ENCODE results near the gene AGAP3. TPM values are rescaled to one million over a fixed set of nuclear protein-coding genes. Genes with fewer than 3 reads are reported as not detected.

AGAP3 gene
- 44.4 and 62.0 TPM in 2 replicates for total RNA-seq

GRCh38 chr7:151085691-151086620, at the start of gene AGAP3:
Gene AGAP3 (plus strand): TSS chr7:151086475. CDS start chr7:151086742, 267 bp downstream.

GRCh38 chr7:151047976-151048815, 38.1 kb upstream of the AGAP3 start, which contains the start of gene ASIC3:
Gene ASIC3 (plus strand): TSS chr7:151048531. CDS start chr7:151048886, 355 bp downstream.

GRCh38 chr7:151057506-151057988, 28.7 kb upstream of the AGAP3 start, which contains the start of gene CDK5:
Gene CDK5 (minus strand): TSS chr7:151057897. CDS start chr7:151057848, 49 bp downstream.

GRCh38 chr7:151059367-151060112, 26.7 kb upstream of the AGAP3 start, which contains the start of gene SLC4A2:
Gene SLC4A2 (plus strand): TSS chr7:151059589. CDS start chr7:151061988, 2,399 bp downstream.

GRCh38 chr7:151080522-151081169, 5.6 kb upstream of the AGAP3 start, which contains the start of gene FASTK:
Gene FASTK (minus strand): TSS chr7:151080809. CDS start chr7:151080766, 43 bp downstream.

GRCh38 chr7:151083071-151083823, 3.0 kb upstream of the AGAP3 start, which contains the start of gene TMUB1:
Gene TMUB1 (minus strand): TSS chr7:151083493. CDS start chr7:151082563, 930 bp downstream.

GRCh38 chr7:151167197-151167961, 81.1 kb downstream of the AGAP3 start, which contains the start of gene GBX1:
Gene GBX1 (minus strand): TSS chr7:151167694. CDS start chr7:151167548, 146 bp downstream.

GRCh38 chr7:151186640-151187408, 100.5 kb downstream of the AGAP3 start, which contains the start of gene ASB10:
Gene ASB10 (minus strand): TSS chr7:151187250. CDS start chr7:151187130, 120 bp downstream.

Other genes starting within 250 kb of the AGAP3 start
- gene AOC1, start 234.0 kb upstream of the AGAP3 start, total RNA-seq: not detected in 2 replicates
- gene KCNH2, start 108.2 kb upstream of the AGAP3 start, total RNA-seq: not detected in 2 replicates
- 29.3 and 29.9 TPM in 2 replicates for gene NOS3, start 95.5 kb upstream of the AGAP3 start, total RNA-seq
- under 0.01 TPM in 2 replicates for gene ATG9B, start 62.0 kb upstream of the AGAP3 start, total RNA-seq
- gene ABCB8, start 58.0 kb upstream of the AGAP3 start, total RNA-seq: 10.1 and 10.3 TPM in 2 replicates
- gene ASIC3, start 37.9 kb upstream of the AGAP3 start, total RNA-seq: 0.09 and 0.11 TPM in 2 replicates
- gene CDK5, start 28.6 kb upstream of the AGAP3 start, total RNA-seq: 16.8 and 16.9 TPM in 2 replicates
- gene SLC4A2, start 26.9 kb upstream of the AGAP3 start, total RNA-seq: 42.8 and 64.4 TPM in 2 replicates
- gene FASTK, start 5.7 kb upstream of the AGAP3 start, total RNA-seq: 35.8 and 39.0 TPM in 2 replicates
- 11.4 and 17.0 TPM in 2 replicates for gene TMUB1, start 3.0 kb upstream of the AGAP3 start, total RNA-seq
- not detected in 2 replicates for gene GBX1, start 81.2 kb downstream of the AGAP3 start, total RNA-seq
- not detected in 2 replicates for gene ASB10, start 100.8 kb downstream of the AGAP3 start, total RNA-seq
- gene H2BK1, start 124.0 kb downstream of the AGAP3 start, total RNA-seq: not detected in 2 replicates
- 32.6 and 45.6 TPM in 2 replicates for gene ABCF2, start 140.7 kb downstream of the AGAP3 start, total RNA-seq
- gene CHPF2, start 146.0 kb downstream of the AGAP3 start, total RNA-seq: 26.5 and 34.7 TPM in 2 replicates
- 1.3 and 2.1 TPM in 2 replicates for gene SMARCD3, start 162.2 kb downstream of the AGAP3 start, total RNA-seq

All from dermis lymphatic vessel endothelial cell (primary cell).